Measurements from ENCODE around the gene VASH1. TPM values are rescaled to one million over a fixed set of nuclear protein-coding genes. Genes with fewer than 3 reads are reported as not detected.

Gene VASH1
- total and polyA plus RNA-seq, 2 of the 13 experiments (the other 11 are each of a cell fraction or from before 2014, with no cell fraction given) = 0.11 to 0.24 TPM

DNA sequence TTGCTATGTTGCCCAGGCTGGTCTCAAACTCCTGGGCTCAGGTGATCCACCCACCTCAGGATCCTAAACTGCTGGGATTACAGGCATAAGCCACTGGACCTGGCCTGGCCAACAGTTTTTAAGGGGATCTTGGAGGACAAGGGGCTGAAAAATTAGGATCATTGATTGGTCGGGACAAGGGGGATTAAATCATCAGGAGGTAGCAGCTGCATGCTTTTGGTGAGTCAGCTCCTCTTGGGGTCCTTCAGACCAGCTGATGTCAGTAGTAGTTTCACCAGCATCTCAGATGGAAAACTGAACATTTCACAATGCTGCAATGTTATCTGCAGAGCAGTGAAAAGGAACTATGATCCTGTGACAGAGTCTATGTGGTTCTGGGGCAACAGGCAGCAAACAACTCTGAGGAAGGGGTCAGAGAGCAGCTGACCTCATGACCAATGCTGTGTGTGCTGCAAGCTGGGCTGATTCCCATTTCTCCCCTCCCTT, 71.3 kb downstream of the VASH1 start (continued):
- TF ChIP-seq, protein P1, sequence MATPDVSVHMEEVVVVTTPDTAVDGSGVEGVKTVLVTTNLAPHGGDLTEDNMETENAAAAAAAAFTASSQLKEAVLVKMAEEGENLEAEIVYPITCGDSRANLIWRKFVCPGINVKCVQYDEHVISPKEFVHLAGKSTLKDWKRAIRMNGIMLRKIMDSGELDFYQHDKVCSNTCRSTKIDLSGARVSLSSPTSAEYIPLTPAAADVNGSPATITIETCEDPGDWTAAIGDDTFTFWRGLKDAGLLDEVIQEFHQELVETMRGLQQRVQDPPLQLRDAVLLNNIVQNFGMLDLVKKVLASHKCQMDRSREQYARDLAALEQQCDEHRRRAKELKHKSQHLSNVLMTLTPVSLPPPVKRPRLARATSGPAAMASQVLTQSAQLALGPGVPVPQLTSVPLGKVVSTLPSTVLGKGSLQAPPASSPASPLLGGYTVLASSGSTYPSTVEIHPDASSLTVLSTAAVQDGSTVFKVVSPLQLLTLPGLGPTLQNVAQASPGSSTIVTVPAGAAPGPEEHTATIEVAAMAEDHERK (CRISPR knock-in tag; IDR thresholded peaks at IDR 0.05; ENCODE audit: low read depth) = no peak
- TF ChIP-seq, protein P2, sequence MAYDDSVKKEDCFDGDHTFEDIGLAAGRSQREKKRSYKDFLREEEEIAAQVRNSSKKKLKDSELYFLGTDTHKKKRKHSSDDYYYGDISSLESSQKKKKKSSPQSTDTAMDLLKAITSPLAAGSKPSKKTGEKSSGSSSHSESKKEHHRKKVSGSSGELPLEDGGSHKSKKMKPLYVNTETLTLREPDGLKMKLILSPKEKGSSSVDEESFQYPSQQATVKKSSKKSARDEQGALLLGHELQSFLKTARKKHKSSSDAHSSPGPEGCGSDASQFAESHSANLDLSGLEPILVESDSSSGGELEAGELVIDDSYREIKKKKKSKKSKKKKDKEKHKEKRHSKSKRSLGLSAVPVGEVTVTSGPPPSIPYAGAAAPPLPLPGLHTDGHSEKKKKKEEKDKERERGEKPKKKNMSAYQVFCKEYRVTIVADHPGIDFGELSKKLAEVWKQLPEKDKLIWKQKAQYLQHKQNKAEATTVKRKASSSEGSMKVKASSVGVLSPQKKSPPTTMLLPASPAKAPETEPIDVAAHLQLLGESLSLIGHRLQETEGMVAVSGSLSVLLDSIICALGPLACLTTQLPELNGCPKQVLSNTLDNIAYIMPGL (CRISPR knock-in tag; IDR thresholded peaks at IDR 0.05; ENCODE audit: borderline replicate concordance in 1 of 2, low read depth in 1 of 2) = peak in 1 of 2 experiments; percentile 36; a peak in 1 of 4 replicates
- TF ChIP-seq ZBTB7A (CRISPR knock-in tag; IDR thresholded peaks at IDR 0.05) (no peak), ESRRA (CRISPR knock-in tag; IDR thresholded peaks at IDR 0.05; ENCODE audit: low read depth) (peak; percentile 75; the same call in 1 of the 2 replicates), AHR (CRISPR knock-in tag; IDR thresholded peaks at IDR 0.05) (no peak), ZNF225 (CRISPR knock-in tag; IDR thresholded peaks at IDR 0.05) (no peak), SP5 (CRISPR knock-in tag; IDR thresholded peaks at IDR 0.05; ENCODE audit: borderline replicate concordance, low read depth) (no peak), ATF1 (CRISPR knock-in tag; IDR thresholded peaks at IDR 0.05) (no peak), ZNF652 (CRISPR knock-in tag; IDR thresholded peaks at IDR 0.05; ENCODE audit: borderline replicate concordance, low read depth) (no peak), ZNF12 (CRISPR knock-in tag; IDR thresholded peaks at IDR 0.05) (0 out of 2 replicates have a peak, but pooled peaks have one; percentile 41), HNF4G (IDR thresholded peaks at IDR 0.05; ENCODE audit: borderline replicate concordance, low read depth, low read length) (peak; percentile 97), HNF4G (CRISPR knock-in tag; IDR thresholded peaks at IDR 0.05; ENCODE audit: borderline replicate concordance, low read depth) (peak; percentile 93), MAFF (IDR thresholded peaks at IDR 0.05; ENCODE audit: low read depth, low read length) (peak; percentile 52), ZSCAN21 (CRISPR knock-in tag; IDR thresholded peaks at IDR 0.05; ENCODE audit: borderline replicate concordance) (no peak), ZBTB38 (CRISPR knock-in tag; IDR thresholded peaks at IDR 0.05) (no peak), ELF3 (CRISPR knock-in tag; IDR thresholded peaks at IDR 0.05) (0 out of 2 replicates have a peak, but pooled peaks have one; percentile 47), RELA (CRISPR knock-in tag; IDR thresholded peaks at IDR 0.05) (no peak), AGO2 (optimal IDR thresholded peaks at IDR 0.05; ENCODE audit: low read depth, low read length) (no peak), SMAD3 (CRISPR knock-in tag; IDR thresholded peaks at IDR 0.05) (peak; percentile 39; the same call in 1 of the 2 replicates)
- TF ChIP-seq, protein P3, sequence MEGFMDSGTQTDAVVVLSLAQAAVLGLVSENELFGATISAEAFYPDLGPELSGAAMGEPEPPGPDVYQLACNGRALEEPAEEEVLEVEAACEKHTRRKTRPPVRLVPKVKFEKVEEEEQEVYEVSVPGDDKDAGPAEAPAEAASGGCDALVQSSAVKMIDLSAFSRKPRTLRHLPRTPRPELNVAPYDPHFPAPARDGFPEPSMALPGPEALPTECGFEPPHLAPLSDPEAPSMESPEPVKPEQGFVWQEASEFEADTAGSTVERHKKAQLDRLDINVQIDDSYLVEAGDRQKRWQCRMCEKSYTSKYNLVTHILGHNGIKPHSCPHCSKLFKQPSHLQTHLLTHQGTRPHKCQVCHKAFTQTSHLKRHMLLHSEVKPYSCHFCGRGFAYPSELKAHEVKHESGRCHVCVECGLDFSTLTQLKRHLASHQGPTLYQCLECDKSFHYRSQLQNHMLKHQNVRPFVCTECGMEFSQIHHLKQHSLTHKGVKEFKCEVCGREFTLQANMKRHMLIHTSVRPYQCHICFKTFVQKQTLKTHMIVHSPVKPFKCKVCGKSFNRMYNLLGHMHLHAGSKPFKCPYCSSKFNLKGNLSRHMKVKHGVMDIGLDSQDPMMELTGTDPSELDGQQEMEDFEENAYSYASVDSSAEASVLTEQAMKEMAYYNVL (CRISPR knock-in tag; IDR thresholded peaks at IDR 0.05; ENCODE audit: borderline replicate concordance) = peak; percentile 66; the same call in 1 of the 2 replicates
- TF ChIP-seq, protein P4, sequence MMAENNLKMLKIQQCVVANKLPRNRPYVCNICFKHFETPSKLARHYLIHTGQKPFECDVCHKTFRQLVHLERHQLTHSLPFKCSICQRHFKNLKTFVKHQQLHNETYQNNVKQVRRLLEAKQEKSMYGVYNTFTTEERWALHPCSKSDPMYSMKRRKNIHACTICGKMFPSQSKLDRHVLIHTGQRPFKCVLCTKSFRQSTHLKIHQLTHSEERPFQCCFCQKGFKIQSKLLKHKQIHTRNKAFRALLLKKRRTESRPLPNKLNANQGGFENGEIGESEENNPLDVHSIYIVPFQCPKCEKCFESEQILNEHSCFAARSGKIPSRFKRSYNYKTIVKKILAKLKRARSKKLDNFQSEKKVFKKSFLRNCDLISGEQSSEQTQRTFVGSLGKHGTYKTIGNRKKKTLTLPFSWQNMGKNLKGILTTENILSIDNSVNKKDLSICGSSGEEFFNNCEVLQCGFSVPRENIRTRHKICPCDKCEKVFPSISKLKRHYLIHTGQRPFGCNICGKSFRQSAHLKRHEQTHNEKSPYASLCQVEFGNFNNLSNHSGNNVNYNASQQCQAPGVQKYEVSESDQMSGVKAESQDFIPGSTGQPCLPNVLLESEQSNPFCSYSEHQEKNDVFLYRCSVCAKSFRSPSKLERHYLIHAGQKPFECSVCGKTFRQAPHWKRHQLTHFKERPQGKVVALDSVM (CRISPR knock-in tag; IDR thresholded peaks at IDR 0.05) = peak; percentile 47; the same call in 1 of the 2 replicates
- TF ChIP-seq, protein P5, sequence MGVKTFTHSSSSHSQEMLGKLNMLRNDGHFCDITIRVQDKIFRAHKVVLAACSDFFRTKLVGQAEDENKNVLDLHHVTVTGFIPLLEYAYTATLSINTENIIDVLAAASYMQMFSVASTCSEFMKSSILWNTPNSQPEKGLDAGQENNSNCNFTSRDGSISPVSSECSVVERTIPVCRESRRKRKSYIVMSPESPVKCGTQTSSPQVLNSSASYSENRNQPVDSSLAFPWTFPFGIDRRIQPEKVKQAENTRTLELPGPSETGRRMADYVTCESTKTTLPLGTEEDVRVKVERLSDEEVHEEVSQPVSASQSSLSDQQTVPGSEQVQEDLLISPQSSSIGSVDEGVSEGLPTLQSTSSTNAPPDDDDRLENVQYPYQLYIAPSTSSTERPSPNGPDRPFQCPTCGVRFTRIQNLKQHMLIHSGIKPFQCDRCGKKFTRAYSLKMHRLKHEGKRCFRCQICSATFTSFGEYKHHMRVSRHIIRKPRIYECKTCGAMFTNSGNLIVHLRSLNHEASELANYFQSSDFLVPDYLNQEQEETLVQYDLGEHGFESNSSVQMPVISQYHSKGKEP (CRISPR knock-in tag; IDR thresholded peaks at IDR 0.05) = 0 out of 2 replicates have a peak, but pooled peaks have one; percentile 34
